A673 (cell line): ENCODE data around the gene CCDC71. TPM values are rescaled to one million over a fixed set of nuclear protein-coding genes. Genes with fewer than 3 reads are reported as not detected.

Experiments used
- BruUV-seq: library from RNA; stranded (reverse); fragments of 400-500 nt; replicated peaks from 2 replicates; lab custom pipeline; 2021; lab: Mats Ljungman, UMichigan
- CTCF ChIA-PET: fragments of 300-600 bp; sonication (Branson Sonifier 250); formaldehyde crosslinking; loops from one replicate; lab custom pipeline; 2022; ENCODE audit warnings: antibody characterized with exemption; lab: Charles Lee
- POLR2A ChIA-PET: fragments of 300-600 bp; sonication (Branson Sonifier 250); formaldehyde crosslinking; loops from one replicate; lab custom pipeline; 2022; ENCODE audit warnings: antibody characterized with exemption; ENCODE audit not compliant: low non-redundant PET; lab: Charles Lee
- DNase-seq: peaks from one replicate; pipeline ENCODE4 v3.0.0-alpha.2; 2015; ENCODE audit warnings: low spot score
- H3K27ac ChIP-seq: fragments of 200-600 bp; sonication (generic); 2 replicates; pipeline ENCODE4 v1.5.1; 2016; ENCODE audit warnings: mixed run types, low read depth, mild to moderate bottlenecking, mixed read lengths, antibody characterized with exemption, low read length; ENCODE audit not compliant: poor library complexity, severe bottlenecking
- H3K27me3 ChIP-seq: fragments of 200-600 bp; sonication (generic); replicated peaks from 2 replicates; pipeline ENCODE4 v1.6.1; 2017; ENCODE audit warnings: mixed run types, low read depth, mild to moderate bottlenecking, mixed read lengths, antibody characterized with exemption, low read length; ENCODE audit not compliant: insufficient read depth, poor library complexity
- H3K36me3 ChIP-seq: fragments of 200-600 bp; sonication (generic); 2 replicates; pipeline ENCODE4 v1.6.1; 2016; ENCODE audit warnings: mixed run types, mild to moderate bottlenecking, mixed read lengths, antibody characterized with exemption, low read length; ENCODE audit not compliant: insufficient read depth, poor library complexity, severe bottlenecking
- H3K4me1 ChIP-seq: fragments of 200-600 bp; sonication (generic); 2 replicates; pipeline ENCODE4 v1.6.1; 2017; ENCODE audit warnings: mixed run types, mild to moderate bottlenecking, mixed read lengths, antibody characterized with exemption, low read length; ENCODE audit not compliant: insufficient read depth, poor library complexity, severe bottlenecking
- H3K4me3 ChIP-seq: fragments of 200-600 bp; sonication (generic); 2 replicates; pipeline ENCODE4 v1.5.1; 2016; ENCODE audit warnings: low read depth, mixed run types, mild to moderate bottlenecking, mixed read lengths, low read length; ENCODE audit not compliant: poor library complexity, severe bottlenecking
- H3K9me3 ChIP-seq: fragments of 200-600 bp; sonication (generic); 2 replicates; pipeline ENCODE4 v1.6.1; 2016; ENCODE audit warnings: mixed run types, low read depth, mild to moderate bottlenecking, mixed read lengths, antibody characterized with exemption, low read length; ENCODE audit not compliant: poor library complexity, severe bottlenecking
- CTCF ChIP-seq: fragments of 300-800, 200-600 bp; sonication (generic); conservative IDR thresholded peaks from 2 replicates; pipeline ENCODE4 v1.5.1; 2017; ENCODE audit warnings: low read depth, mild to moderate bottlenecking, antibody characterized with exemption, low read length, moderate library complexity, mixed read lengths
- EZH2 ChIP-seq: fragments of 200-600 bp; sonication (generic); IDR thresholded peaks from 2 replicates; pipeline ENCODE4 v1.6.1; 2017; ENCODE audit warnings: borderline replicate concordance, low read depth, mild to moderate bottlenecking, mixed read lengths, antibody characterized with exemption, low read length; ENCODE audit not compliant: poor library complexity, severe bottlenecking
- intact Hi-C: fragments of 100-400 bp; cut with micrococcal nuclease; formaldehyde crosslinking; loops from one replicate; pipeline ENCODE4 v1.10.0; 2022; ENCODE audit not compliant: unreplicated experiment
- total RNA-seq: library from RNA; stranded (reverse); gene quantifications from 2 replicates; pipeline ENCODE4 v1.2.3, GENCODE V29; 2021

CCDC71 gene
- total RNA-seq, 1 experiment from 2014 or later: 10.4 TPM

GRCh38 chr3:49198161-49198560, 32.0 kb upstream of the CCDC71 start:
- TF ChIP-seq EZH2: no peak
- no peak for TF ChIP-seq CTCF
- no peaks in the 10 kb centered on the region for H3K36me3 ChIP-seq
- CTCF ChIA-PET: interaction anchor here (0.6 kb wide), 1 partner anchor 415 kb away, joined by 3 read pairs; no protein-coding TSS in a partner anchor
- no peaks in the 10 kb centered on the region for H3K9me3 ChIP-seq
- intact Hi-C loops: no loop called here
- no TSS peak for BruUV-seq
- DNase-seq: no peak
- H3K27me3 ChIP-seq: no peaks in the 10 kb centered on the region
- H3K4me3 ChIP-seq: no peak overlapping the region
- POLR2A ChIA-PET: no interaction called here
- no peak overlapping the region for H3K27ac ChIP-seq
- H3K4me1 ChIP-seq: no peaks in the 10 kb centered on the region

- no TSS peak for BruUV-seq
- ChIA-PET CTCF (no interaction called here), POLR2A (no interaction called here)
- Histone ChIP-seq H3K27ac (no peak overlapping the region), H3K4me1 (no peaks in the 10 kb centered on the region), H3K27me3 (no peaks in the 10 kb centered on the region), H3K36me3 (no peaks in the 10 kb centered on the region), H3K9me3 (no peaks in the 10 kb centered on the region), H3K4me3 (no peak overlapping the region)
- no peak for TF ChIP-seq CTCF
- TF ChIP-seq EZH2: no peak
- intact Hi-C loops: no loop called here
- DNase-seq: no peak
Measured at GRCh38 chr3:49191741-49192140, 25.6 kb upstream of the CCDC71 start.

GRCh38 chr3:49183873-49184272, 17.7 kb upstream of the CCDC71 start:
- BruUV-seq: no TSS peak
- intact Hi-C loops: no loop called here
- POLR2A ChIA-PET: no interaction called here
- no peak for TF ChIP-seq CTCF
- no peak for TF ChIP-seq EZH2
- Histone ChIP-seq H3K27ac (no peak overlapping the region), H3K9me3 (no peaks in the 10 kb centered on the region), H3K4me3 (no peak overlapping the region), H3K36me3 (no peaks in the 10 kb centered on the region), H3K4me1 (no peaks in the 10 kb centered on the region), H3K27me3 (no peaks in the 10 kb centered on the region)
- DNase-seq: no peak
- CTCF ChIA-PET: no interaction called here
